ENCODE measurements around the gene SNX5.
"Not testable (repeated sequence)": the region's sequence is repeated elsewhere in the genome, so short reads cannot be mapped to it uniquely, and the experiment has no call there.

SNX5 gene

DNA sequence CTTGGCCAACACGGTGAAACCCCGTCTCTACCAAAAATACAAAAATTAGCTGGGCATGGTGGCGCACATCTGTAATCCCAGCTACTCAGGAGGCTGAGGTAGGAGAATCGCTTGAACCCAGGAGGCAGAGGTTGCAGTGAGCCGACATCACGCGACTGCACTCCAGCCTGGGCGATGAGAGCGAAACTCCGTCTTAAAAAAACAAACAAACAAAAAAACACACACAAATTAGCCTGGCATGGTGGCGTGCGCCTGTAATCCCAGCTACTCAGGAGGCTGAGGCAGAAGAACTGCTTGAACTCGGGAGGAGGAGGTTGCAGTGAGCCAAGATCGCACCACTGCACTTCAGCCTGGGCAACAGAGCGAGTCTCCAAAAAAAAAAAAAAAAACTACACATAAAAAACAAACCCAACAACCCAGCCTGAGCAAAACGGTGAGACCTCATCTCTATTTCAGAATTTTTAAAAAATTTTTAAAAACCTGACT lies 8.2 kb downstream of the SNX5 start:
- not testable (repeated sequence) for DNase-seq (ENCODE audit: low read depth)

DNA sequence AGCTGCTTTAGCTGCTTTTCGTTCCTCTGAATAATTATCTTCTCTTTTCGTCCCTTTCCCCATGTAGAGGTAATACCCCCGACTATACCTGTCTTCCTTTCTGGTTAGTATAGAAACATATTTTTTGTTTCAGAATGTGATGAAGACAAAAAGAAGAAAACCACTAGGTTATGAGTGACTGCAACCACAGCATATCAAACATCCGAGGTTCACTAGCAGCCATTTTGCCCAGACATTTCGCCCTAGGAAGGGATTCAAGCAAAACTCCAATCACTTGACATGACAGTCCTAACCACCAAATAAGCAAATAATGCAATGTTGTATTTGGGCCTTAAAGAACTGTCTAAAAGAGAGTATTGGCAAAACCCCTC lies 9.4 kb downstream of the SNX5 start:
- DNase-seq (ENCODE audit: low read depth): no peak

DNA sequence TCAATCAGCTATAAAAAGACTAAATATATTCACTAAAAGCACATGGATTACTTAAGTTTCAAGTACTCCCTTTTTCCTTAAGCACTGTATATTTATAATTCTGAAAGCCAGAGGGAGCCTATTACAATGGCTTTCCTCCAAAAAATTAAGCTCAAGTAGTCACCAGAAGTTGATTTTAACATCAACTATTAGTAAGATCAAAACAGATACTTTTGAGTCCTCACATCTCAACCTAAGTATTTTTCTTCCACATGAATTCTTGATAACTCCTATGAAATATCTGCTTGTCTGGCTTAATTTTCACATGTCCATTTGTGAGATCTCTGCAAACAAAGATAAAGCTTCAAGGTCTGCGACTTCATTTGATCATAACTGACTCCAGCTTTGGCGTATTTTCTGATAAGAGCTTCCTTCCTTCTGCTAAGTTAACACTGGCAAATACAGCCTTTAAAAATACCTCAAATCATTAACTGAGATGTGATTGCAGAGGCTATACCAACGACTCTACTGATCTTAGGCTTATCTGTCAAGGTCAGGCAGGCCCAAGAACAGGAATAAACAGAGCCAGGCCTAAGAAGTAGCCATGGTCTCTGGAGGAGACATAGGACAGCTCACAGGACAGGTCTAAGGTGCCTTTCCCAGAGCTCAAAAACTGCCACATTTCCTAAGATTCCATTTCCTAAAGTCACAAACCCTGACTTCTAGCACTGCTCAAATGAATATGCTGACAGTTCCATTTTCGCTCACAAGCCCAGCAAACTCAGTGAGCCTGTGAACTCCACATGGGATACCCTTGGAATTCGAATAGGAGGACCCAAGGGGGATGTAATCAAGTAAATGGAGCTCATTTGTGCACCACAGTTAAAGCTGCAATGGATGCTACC lies 10.0 kb downstream of the SNX5 start:
- DNase-seq (ENCODE audit: low read depth): no peak

DNA sequence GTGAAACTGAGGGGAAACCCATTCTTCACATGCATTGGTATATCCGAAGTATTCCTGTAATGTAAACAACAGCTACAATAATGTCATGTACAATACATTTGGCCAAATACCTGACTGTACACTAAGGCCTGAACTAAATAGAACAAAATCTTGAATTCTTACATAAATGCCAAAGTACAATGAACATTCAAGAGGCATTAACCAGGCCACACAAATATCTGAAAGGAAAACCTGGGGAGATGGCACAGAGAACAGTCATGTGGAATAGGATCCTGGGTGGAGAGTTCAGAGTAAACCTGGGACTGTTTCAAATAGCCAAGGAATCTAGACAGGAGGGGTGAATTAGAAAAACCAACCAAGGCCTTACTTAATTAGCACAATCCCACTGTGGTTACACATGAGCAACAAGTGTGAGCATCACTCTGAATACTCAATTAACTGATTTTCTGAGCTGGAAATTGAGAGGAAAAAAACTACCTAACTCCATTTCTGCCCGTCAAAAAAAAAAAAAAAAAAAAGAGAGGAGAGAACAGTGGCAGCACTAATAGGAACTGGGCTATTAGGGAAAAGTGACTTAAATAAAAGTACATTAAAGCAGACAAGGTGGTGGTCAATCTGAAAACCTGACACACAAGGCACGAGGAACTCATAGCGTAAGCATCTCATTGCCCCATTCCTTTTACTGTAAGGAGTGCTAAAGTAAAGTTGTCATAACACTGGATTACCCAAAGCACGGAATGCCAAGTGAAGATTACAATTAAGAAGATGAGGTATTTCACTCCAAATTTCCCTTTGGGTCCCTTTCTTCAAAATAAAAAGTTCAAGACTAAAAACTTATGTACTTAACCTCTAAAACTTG lies 10.9 kb downstream of the SNX5 start:
- DNase-seq (ENCODE audit: low read depth): no peak

GRCh38 chr20:17956099-17956685 lies 12.4 kb downstream of the SNX5 start:
- DNase-seq (ENCODE audit: low read depth): no peak

DNA sequence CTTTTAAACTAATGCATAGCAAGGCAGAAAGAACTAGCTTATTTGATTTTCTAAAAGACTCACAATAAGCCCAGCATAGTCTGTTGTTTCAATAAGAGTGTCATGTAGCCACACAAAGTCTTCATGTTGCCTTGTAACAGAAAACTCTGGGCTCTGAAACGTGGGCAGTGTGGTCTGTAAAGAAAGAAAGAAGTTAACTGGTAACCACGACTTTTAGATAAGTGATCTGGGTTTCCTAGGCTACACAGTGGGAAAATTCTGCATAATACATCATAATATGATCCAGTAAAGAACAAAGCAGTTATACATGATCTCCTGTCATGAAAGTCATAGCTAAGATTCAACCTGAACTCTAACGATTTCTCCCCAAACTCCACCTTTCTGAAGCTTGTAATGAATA lies 13.3 kb downstream of the SNX5 start:
- no peak for DNase-seq (ENCODE audit: low read depth)

DNA sequence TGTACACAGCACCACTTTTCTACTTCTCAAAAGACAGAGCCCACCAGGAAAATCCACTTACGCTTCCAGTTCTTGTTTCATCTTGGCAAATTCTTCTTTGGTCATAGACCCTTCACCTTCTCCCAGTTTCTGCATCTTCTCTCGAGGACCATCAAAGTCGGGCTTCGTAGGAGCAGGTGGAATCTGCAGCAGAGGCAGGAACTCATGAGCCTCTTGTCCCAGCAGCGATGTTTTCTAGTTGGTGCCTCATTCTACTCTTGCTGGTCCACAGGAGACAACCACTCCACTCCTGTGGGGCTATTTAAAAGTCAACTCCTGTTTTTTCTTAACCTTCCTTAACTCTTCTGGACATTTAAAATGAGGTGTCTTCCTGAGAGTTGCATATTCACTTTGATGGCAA lies 14.7 kb downstream of the SNX5 start:
- DNase-seq (ENCODE audit: low read depth): no peak

GRCh38 chr20:17952692-17953684 lies 15.6 kb downstream of the SNX5 start:
- DNase-seq (ENCODE audit: low read depth): no peak

DNA sequence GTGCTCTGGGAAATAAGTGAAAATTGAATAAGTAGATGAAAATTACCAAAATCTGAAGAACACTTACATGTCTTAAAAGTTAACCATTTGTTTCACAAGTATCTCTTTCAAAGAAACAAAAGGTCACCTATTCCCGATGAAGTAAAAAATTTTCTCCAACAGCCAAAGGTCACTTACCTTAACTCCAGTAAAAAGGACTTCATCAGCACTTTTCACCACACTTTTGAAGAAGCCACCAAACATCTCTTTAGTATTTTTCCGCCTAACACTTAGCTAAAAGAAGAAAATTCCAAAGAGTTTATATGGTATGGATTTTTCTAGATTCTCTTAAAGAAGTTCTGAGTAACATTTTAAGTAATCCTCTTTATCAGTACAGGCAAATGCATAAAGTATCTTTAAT lies 17.3 kb downstream of the SNX5 start:
- DNase-seq (ENCODE audit: low read depth): no peak

- no peak for DNase-seq (ENCODE audit: low read depth)
These were observed 17.9 kb downstream of the SNX5 start for GRCh38 chr20:17950670-17951069.

- no peak for DNase-seq (ENCODE audit: low read depth)
These were observed 18.7 kb downstream of the SNX5 start for GRCh38 chr20:17949899-17950298.

DNA sequence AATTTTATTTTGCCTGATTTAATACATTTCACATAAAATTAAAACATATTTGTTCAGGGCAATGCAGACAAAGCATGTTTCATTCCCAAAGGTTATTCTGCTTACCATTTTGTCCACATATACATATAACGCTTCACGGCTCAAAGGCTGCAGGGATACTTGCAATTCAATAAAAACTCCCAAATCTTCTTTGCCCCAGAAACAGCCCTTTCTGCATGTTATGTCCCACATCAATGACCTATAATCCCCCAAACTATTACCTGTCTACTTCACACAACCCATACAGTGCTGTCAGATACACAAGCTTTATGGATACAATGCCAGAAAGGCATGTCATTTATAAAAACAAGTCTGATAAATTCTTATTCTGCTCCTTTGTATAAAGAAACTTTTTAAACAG lies 20.2 kb downstream of the SNX5 start:
- DNase-seq (ENCODE audit: low read depth): no peak

- DNase-seq (ENCODE audit: low read depth): no peak
These were observed 21.1 kb downstream of the SNX5 start for GRCh38 chr20:17947474-17947815.

GRCh38 chr20:17946572-17947473 lies 21.8 kb downstream of the SNX5 start:
- no peak for DNase-seq (ENCODE audit: low read depth)

DNA sequence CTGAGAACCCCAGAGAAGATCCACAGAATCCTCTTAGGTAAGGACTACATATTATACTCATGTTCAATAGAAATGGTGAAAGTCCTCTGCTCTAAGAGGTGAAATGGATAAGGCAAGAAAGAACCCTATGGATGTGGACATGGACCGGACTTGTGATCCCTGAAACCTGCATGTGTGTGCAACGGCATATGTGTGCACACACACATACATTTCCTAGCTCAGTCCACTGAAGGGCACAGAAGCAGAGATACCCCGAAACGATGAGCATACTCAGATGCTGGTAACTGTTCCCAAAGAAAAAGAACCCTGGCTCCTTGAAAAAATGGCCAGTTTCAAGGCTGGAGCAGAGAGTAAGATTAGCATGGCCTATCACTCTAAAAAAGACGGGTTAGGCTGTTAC lies 22.6 kb downstream of the SNX5 start:
- no peak for DNase-seq (ENCODE audit: low read depth)

- DNase-seq (ENCODE audit: low read depth): no peak
These were observed 23.6 kb downstream of the SNX5 start for GRCh38 chr20:17944854-17945474.

- DNase-seq (ENCODE audit: low read depth): no peak
These were observed 25.3 kb downstream of the SNX5 start for GRCh38 chr20:17943343-17943742.

- no peak for DNase-seq (ENCODE audit: low read depth)
These were observed 26.8 kb downstream of the SNX5 start for GRCh38 chr20:17941826-17942196.

DNA sequence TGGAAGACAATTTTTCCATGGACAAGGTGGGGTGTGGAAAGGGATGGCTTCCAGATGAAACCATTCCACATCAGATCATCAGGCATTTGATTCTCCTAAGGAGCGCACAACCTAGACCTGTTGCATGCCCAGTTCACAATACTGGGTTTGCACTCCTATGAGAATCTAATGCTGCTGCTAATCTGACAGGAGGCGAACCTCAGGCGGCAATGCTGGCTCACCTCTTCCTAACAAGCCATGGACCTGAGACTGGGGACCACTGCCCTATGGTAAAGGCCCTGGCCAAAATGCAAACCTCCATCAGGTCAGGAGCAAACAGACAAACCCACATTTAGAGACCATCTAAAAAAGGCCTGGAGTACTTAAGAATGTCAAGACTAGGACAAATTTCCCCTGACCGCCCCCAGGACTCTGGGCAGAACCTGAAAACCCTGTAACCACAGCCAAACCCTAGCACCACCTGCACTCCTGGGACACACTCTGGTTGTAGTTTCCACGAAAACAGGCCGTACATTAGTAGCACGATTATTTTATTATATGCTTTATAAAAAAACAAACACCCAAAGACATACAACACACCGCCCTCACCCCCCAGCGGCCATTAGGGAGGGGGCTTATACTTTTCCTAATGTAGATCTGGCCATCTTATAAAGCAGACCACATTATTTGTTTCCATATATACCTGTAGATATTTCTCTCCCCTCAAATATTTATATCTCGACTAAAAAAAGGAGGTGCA lies 27.3 kb downstream of the SNX5 start:
- no peak for DNase-seq (ENCODE audit: low read depth)

Measured in HS-5 (cell line).